Fibroblast of mammary gland (primary cell): Measurements from ENCODE around the gene SERGEF.
"Not testable (repeated sequence)": the region's sequence is repeated elsewhere in the genome, so short reads cannot be mapped to it uniquely, and the experiment has no call there.

Experiments used
- DNase-seq: peaks from one replicate; pipeline ENCODE4 v3.0.0-alpha.2; 2010; ENCODE audit warnings: low read depth
- H3K4me3 ChIP-seq: 2 replicates; pipeline ENCODE4 v1.5.1; 2011; ENCODE audit warnings: low read depth, mild to moderate bottlenecking, low read length, moderate library complexity; ENCODE audit not compliant: control insufficient read depth
- TF ChIP-seq, protein P1 (sequence below): conservative IDR thresholded peaks from 2 replicates; pipeline ENCODE4 v1.5.1; 2011; ENCODE audit warnings: low read depth, low read length, inconsistent platforms; ENCODE audit not compliant: control insufficient read depth, insufficient read depth

Gene SERGEF

GRCh38 chr11:17878743-17879142 lies 134.1 kb downstream of the SERGEF start:
- DNase-seq = no peak
- no peak overlapping the region for H3K4me3 ChIP-seq
- TF ChIP-seq, protein P1, sequence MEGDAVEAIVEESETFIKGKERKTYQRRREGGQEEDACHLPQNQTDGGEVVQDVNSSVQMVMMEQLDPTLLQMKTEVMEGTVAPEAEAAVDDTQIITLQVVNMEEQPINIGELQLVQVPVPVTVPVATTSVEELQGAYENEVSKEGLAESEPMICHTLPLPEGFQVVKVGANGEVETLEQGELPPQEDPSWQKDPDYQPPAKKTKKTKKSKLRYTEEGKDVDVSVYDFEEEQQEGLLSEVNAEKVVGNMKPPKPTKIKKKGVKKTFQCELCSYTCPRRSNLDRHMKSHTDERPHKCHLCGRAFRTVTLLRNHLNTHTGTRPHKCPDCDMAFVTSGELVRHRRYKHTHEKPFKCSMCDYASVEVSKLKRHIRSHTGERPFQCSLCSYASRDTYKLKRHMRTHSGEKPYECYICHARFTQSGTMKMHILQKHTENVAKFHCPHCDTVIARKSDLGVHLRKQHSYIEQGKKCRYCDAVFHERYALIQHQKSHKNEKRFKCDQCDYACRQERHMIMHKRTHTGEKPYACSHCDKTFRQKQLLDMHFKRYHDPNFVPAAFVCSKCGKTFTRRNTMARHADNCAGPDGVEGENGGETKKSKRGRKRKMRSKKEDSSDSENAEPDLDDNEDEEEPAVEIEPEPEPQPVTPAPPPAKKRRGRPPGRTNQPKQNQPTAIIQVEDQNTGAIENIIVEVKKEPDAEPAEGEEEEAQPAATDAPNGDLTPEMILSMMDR = no peak

DNA sequence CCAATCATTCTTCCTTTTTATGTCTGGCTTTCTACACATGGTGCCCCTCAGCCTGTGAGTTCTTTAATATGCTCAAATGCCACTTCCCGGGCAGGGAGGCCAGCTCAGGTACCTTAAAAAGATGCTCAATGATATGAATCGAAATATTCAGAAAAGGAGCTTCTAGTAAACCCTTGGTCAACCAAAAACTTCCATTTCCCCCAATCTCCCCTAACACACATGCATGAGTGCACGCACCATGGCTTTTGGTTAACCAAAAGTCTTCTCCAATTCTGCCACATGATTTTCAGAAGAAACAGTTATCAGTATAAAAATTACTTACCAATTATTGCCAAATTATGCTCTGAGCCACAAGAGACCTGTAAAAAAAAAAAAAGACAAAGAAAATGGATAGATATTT lies 135.0 kb downstream of the SERGEF start:
- TF ChIP-seq, protein P1 = no peak
- DNase-seq = no peak
- no peak overlapping the region for H3K4me3 ChIP-seq

GRCh38 chr11:17876827-17877226 lies 136.0 kb downstream of the SERGEF start:
- no peak overlapping the region for H3K4me3 ChIP-seq
- TF ChIP-seq, protein P1 = no peak
- DNase-seq = no peak

- TF ChIP-seq, protein P1 = no peak
- no peak overlapping the region for H3K4me3 ChIP-seq
- DNase-seq = no peak
Observed at GRCh38 chr11:17875891-17876290, 137.0 kb downstream of the SERGEF start.

DNA sequence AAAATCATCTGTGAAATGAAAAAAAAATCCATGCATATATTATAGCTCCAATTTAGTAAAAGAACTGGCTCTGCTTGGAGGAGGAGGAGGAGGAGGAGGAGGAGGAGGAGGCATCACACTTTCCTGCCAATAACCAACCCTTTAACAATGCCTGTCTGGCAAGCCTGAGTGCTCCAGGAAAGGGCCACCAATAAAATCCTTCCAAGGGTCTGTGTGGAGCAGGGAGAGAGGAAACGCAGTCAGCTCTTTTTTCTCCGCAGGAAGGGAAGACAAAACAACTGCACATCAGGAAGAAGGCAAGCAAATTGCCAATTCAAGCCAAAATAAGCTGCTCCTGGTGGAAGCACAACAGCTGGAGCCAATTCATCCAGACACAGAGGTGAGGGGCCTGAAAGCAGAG lies 139.3 kb downstream of the SERGEF start:
- TF ChIP-seq, protein P1 = no peak
- H3K4me3 ChIP-seq = no peak overlapping the region
- no peak for DNase-seq

DNA sequence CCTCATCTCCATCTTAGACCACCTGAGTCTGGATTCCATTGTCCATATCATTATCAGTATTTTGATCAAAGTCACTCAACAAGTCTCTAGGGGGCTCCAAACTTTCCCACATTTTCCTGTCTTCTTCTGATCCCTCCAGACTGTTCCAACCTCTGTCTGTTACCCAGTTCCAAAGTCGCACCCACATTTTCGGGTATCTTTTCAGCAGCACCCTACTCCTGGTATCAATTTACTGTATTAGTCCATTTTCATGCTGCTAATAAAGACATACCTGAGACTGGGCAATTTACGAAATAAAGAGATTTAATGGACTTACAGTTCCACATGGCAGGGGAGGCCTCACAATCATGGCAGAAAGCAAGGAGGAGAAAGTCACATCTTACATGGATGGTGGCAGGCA lies 144.4 kb downstream of the SERGEF start:
- H3K4me3 ChIP-seq, DNase-seq: not testable (repeated sequence)

GRCh38 chr11:17867341-17867740 lies 145.5 kb downstream of the SERGEF start:
- TF ChIP-seq, protein P1 = no peak
- H3K4me3 ChIP-seq = no peak overlapping the region
- DNase-seq = no peak
